Airway epithelial cell (primary cell): ENCODE data around the gene PCDHA6. TPM values are rescaled to one million over a fixed set of nuclear protein-coding genes. Genes with fewer than 3 reads are reported as not detected.

Experiments
- total RNA-seq: library from RNA; depleted of rRNA; stranded (reverse); fragments of >200 nt; gene quantifications from 2 replicates; pipeline ENCODE4 v1.2.3, GENCODE V29; 2015

PCDHA6 gene
- total RNA-seq, 1 donor from 2014 or later = not detected

DNA sequence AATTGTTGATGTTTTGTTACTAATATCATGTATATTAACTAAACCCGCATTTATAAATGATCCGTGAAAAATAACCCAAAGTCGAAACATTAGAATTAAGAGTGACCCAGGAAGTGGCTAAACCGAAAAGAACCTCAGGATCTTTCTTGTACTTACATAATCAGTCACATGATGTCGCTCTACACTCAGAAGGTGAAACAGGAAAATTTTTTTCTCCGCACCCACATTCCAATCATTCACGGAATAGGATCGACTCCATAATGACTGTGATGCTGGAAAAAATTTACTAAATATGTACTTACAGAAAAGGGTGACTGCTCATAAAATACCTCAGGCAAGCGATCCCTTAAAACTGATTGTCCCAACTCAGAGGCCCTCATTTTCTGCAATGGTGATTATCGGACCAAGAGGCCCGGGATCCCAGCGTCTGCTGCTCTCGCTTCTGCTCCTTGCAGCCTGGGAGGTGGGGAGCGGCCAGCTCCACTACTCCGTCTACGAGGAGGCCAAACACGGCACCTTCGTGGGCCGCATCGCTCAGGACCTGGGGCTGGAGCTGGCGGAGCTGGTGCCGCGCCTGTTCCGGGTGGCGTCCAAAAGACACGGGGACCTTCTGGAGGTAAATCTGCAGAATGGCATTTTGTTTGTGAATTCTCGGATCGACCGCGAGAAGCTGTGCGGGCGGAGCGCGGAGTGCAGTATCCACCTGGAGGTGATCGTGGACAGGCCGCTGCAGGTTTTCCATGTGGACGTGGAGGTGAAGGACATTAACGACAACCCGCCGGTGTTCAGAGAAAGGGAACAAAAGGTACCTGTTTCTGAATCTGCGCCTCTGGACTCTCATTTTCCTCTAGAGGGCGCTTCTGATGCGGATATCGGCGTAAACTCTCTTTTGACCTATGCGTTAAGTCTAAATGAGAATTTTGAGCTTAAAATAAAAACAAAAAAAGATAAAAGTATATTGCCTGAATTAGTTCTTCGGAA is 47.6 kb downstream of the PCDHA6 start, which contains the start of gene PCDHA12:
Gene PCDHA12 (plus strand): TSS at position 224 of the 981 bp plus-strand sequence. CDS start 165 bp downstream, at position 389.

Other genes starting within 250 kb of the PCDHA6 start
- gene CD14, start 194.8 kb upstream of the PCDHA6 start, total RNA-seq = 0.35 TPM in 1 of 2 replicates, not detected in the other
- 20.9 and 39.2 TPM in 2 replicates for gene TMCO6, start 188.5 kb upstream of the PCDHA6 start, total RNA-seq
- gene NDUFA2, start 180.3 kb upstream of the PCDHA6 start, total RNA-seq = 64.0 and 70.0 TPM in 2 replicates
- gene IK, start 180.1 kb upstream of the PCDHA6 start, total RNA-seq = 74.9 and 77.6 TPM in 2 replicates
- gene WDR55, start 163.1 kb upstream of the PCDHA6 start, total RNA-seq = 12.9 and 19.2 TPM in 2 replicates
- 0.28 and 0.35 TPM in 2 replicates for gene DND1, start 154.4 kb upstream of the PCDHA6 start, total RNA-seq
- 83.6 TPM in 2 replicates for gene HARS1, start 136.6 kb upstream of the PCDHA6 start, total RNA-seq
- 33.1 and 35.0 TPM in 2 replicates for gene HARS2, start 136.5 kb upstream of the PCDHA6 start, total RNA-seq
- 33.2 and 34.5 TPM in 2 replicates for gene ZMAT2, start 127.5 kb upstream of the PCDHA6 start, total RNA-seq
- 0.14 TPM in 2 replicates for gene PCDHA1, start 41.8 kb upstream of the PCDHA6 start, total RNA-seq
- not detected in 2 replicates for gene PCDHA2, start 33.1 kb upstream of the PCDHA6 start, total RNA-seq
- gene PCDHA3, start 26.9 kb upstream of the PCDHA6 start, total RNA-seq = not detected in 2 replicates
- gene PCDHA4, start 20.9 kb upstream of the PCDHA6 start, total RNA-seq = 0.23 and 0.42 TPM in 2 replicates
- gene PCDHA5, start 6.3 kb upstream of the PCDHA6 start, total RNA-seq = not detected in 2 replicates
- gene PCDHA7, start 6.3 kb downstream of the PCDHA6 start, total RNA-seq = not detected in 2 replicates
- gene PCDHA8, start 13.2 kb downstream of the PCDHA6 start, total RNA-seq = not detected in 2 replicates
- gene PCDHA9, start 20.4 kb downstream of the PCDHA6 start, total RNA-seq = not detected in 2 replicates
- not detected in 2 replicates for gene PCDHA10, start 27.9 kb downstream of the PCDHA6 start, total RNA-seq
- not detected in 2 replicates for gene PCDHA11, start 41.0 kb downstream of the PCDHA6 start, total RNA-seq
- gene PCDHA12, start 47.3 kb downstream of the PCDHA6 start, total RNA-seq = not detected in 2 replicates
- gene PCDHA13, start 54.2 kb downstream of the PCDHA6 start, total RNA-seq = not detected in 2 replicates
- 0.07 TPM in 1 of 2 replicates, not detected in the other for gene PCDHAC1, start 98.3 kb downstream of the PCDHA6 start, total RNA-seq
- 0.42 and 1.1 TPM in 2 replicates for gene PCDHAC2, start 138.5 kb downstream of the PCDHA6 start, total RNA-seq
- gene PCDHB1, start 223.4 kb downstream of the PCDHA6 start, total RNA-seq = not detected in 2 replicates